Ishikawa (cell line): Measurements from ENCODE around the gene BRD2.

ENCODE experiments used
- CEBPB ChIP-seq: IDR thresholded peaks from 2 replicates; pipeline ENCODE4 v1.6.1; 2012
- CREB1 ChIP-seq: IDR thresholded peaks from 2 replicates; pipeline ENCODE4 v1.6.1; 2012; ENCODE audit warnings: low read depth
- EGR1 ChIP-seq: IDR thresholded peaks from 2 replicates; pipeline ENCODE4 v1.6.1; 2012
- EP300 ChIP-seq: IDR thresholded peaks from 2 replicates; pipeline ENCODE4 v1.6.1; 2012; ENCODE audit warnings: borderline replicate concordance
- MAX ChIP-seq: IDR thresholded peaks from 2 replicates; pipeline ENCODE4 v1.6.1; 2012
- TAF1 ChIP-seq: IDR thresholded peaks from 2 replicates; pipeline ENCODE4 v1.6.1; 2012; ENCODE audit warnings: low read depth, mild to moderate bottlenecking
- TCF12 ChIP-seq: IDR thresholded peaks from 2 replicates; pipeline ENCODE4 v1.6.1; 2012; ENCODE audit warnings: low read depth
- TEAD4 ChIP-seq: IDR thresholded peaks from 2 replicates; pipeline ENCODE4 v1.6.1; 2012
- YY1 ChIP-seq: IDR thresholded peaks from 2 replicates; pipeline ENCODE4 v1.6.1; 2012; ENCODE audit warnings: low read depth

DNA sequence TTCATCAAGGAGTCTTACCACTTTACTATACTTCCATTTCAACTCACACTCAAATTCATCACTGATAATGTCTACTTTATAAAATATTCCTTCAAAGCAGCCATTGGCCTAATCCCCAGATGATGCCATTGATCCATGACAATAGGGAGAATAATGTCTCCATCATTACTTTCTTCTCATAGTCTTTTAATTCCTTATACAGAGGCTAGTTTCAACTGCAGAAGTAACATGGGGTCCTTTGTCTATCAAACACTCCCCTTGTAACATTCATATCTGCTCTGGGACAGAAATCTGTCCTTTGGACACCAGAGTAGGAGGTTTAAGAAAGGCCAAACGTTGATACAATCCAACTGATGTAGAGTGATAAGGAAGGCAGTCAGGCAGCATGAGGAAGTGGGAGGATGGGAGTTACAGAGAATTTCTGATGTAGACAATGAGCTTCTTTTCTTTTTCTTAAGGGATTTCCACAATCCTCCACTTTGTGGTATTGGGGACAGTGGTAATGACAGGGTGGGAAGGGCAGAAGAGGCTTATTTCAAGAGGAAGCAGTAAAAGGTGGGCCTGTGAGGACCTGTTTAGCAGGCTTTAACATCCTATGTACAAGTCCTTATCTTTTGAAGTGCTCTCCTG lies 59.9 kb downstream of the BRD2 start:
- TF ChIP-seq MAX (no peak), CEBPB (no peak), TAF1 (no peak), YY1 (no peak), CREB1 (no peak), EGR1 (no peak), TEAD4 (no peak), TCF12 (no peak), EP300 (no peak)
